ENCODE results near the gene CCDC187.

The CCDC187 gene

GRCh38 chr9:136311051-136312008 is 7.4 kb upstream of the CCDC187 start:
- DNase-seq: no peak

DNA sequence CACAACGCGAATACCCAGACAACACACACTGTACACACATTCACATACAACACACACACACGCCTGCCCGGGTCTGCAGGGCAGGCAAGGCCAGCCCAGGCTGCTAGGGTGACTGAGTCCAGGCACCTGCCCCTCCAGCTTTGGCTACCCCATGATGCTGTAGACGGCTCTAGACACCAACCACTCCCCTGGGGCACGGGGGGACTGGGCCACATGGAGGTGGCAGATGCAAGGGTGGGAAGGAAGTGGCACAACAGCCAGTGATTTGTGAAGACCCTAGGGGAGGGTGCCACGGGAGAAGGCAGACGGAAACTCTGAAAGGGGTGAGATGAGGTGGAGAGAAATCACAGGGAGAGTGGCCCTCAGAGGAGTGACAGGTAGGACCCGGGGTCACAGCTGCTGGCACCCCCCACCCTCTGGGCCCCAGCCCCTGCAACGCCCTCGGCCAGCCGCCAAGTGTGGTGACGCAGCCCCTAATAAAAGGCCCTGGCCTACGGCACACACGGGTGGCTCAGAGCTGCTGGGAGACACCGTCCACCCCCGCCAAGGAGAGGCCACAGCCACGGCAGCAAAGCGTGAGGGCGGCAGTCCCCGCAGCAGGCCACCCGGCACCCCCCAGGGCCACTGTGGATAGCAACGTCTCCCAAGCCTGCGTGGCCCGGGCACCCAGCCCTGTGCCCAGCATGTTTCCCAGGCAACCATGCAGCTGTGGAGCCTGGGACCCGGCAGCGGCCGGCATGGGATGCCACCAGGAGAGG is 6.6 kb upstream of the CCDC187 start:
- no peak for DNase-seq

DNA sequence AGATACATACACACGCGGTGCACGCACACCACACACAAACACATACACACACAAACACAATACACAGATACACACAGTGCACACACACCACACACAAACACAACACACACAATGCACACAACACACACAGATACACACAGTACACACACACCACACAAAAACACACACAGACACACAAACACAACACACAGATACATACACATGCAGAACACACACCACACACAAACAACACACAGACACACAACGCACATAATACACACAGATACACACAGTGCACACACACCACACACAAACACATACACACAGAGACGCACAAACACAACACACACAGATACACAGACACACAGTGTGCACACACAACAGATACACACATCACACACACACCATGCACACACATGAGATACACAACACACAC is 5.9 kb upstream of the CCDC187 start:
- no peak for DNase-seq

- DNase-seq: peak; percentile 76 to 87
These were observed 5.4 kb upstream of the CCDC187 start for GRCh38 chr9:136309101-136309801.

GRCh38 chr9:136308702-136309053 is 4.8 kb upstream of the CCDC187 start:
- DNase-seq: no peak

DNA sequence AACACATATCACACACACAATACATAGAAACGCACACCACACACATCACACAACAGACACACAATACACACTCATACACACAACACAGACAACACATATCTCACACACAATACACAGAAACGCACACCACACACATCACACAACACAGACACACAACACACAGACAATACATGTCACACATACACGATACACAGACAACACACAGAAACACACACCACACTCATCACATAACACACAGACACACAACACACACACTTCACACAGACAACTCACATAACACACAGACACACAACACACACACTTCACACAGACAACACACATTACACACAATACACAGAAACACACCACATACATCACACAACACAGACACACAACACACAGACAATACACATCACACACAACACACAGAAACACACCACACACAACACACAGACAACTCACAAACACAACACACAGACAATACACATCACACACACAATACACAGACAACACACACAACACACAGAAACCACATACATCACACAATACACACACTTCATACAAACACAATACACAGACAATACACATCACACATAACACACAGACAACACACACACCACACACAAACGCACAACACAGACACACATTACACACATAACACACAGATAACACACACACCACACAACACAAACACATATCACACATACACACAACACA is 4.3 kb upstream of the CCDC187 start:
- no peak for DNase-seq

DNA sequence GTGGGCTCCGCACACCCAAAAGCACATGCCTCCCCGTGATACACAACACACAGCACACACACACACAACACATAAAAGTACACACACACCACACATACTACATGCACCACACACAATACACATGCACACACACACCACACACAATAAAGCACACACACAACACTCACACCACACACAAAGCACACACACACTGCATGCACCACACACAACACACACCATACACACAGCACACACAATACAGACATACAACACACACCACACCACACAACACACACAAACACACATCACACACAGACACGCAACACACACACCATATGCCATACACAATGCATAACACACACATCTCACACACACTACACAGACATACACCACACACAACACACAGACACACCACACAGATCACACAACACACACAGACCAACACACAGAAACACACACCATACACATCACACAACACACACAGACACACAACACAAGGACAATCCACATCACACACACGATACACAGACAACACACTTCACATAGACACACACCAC is 3.4 kb upstream of the CCDC187 start:
- no peak for DNase-seq

GRCh38 chr9:136306211-136307208 is 2.6 kb upstream of the CCDC187 start:
- DNase-seq: no peak

DNA sequence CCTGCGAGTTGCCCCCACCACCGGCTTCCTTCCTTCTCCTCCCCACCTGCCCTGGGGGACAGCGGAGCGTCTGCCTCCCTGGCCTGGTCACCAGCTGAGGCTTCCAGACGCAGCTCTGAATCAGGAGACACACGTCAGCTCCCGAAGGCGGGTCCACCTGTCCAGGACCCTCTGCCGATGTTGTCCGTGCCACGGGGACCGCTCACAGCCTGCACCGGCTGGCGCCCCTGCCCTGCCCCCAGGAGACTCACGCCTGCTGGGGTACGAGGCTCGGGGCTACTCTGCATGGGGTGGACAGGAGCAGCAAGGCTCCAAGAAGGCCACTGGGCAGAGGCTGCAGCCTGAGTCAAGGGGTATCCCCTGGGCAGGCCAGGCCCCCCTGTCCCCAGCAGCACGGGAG is 1.9 kb upstream of the CCDC187 start:
- no peak for DNase-seq

DNA sequence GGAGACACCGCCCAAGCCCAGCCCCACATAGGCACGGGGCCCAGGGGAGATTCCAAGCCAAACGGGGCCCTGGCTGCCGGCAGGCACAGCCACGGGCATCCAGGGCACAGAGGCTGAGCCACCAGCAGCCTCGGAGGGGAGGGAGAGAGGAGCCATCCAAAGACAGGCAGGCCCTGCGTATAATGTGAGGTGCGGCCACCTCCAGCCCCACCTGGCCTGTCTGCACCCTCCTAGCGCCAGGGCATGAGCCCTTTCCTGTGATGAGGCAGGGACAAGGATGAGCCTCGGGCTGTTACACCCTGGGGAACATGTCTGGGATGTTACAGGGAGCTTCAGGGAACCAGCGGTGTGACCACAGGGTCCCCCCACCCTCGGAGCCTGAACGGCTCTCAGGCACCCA is 1.1 kb upstream of the CCDC187 start:
- DNase-seq: peak in 1 of 2 experiments; percentile 15

GRCh38 chr9:136304456-136304855 is 562 bp upstream of the CCDC187 start:
- DNase-seq: no peak

DNA sequence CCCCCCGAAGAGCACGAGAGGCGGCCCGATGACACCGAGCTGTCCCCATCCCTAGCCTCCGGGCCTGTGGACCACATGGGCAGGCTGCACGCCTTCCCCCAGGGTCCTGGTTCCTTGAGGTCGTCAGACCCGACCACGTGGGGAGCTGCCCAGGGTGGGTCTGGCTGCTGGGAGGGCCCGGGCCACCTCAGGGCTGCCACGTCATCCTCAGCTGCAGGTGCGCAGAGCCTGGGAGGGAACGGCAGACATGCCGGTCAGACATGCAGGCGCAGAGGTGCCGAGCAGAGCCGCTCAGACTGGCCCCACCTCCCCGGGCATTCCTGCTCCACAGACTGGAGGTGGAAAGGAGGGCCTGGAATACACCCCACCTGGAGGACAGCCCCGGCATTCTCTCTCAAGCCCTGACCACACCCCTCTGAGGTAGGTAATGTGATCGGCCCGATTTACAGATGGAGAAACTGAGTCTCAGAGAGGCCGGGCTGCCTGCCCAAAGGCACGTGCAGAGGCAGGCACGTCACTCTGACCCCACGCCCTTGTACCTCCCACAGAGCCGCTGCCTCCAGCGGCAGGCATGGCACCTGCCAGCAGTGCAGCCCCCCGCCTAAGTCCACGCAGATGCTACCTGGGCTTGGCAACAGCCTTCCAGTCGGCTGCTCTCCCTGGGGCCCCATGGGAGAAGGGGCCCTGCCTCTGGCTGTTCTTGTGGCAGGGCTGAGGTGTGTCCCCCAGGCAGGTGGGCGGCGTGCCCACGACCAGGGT is 649 bp downstream of the CCDC187 start:
- no peak for DNase-seq

GRCh38 chr9:136302527-136302926 is 1.4 kb downstream of the CCDC187 start:
- DNase-seq: no peak

DNA sequence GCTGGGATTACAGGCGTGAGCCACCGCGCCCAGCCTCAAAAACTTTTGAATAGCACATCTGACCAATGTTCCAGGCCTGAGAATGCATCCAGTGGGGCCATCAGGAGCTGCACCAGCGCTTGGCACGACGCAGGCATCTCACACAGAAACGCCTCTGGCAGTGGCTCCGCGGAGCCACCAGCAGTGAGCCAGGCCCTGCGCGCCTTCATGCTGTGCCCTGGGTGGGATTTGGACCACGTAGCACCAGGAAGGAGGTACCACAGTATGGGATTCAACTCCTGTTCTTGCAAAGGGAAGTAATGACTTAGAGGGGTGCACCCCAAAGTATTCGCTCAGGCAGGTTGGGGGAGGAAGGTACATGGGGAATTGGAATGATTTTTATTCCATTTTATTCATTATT is 3.0 kb downstream of the CCDC187 start:
- DNase-seq: peak in 1 of 2 experiments; percentile 18

DNA sequence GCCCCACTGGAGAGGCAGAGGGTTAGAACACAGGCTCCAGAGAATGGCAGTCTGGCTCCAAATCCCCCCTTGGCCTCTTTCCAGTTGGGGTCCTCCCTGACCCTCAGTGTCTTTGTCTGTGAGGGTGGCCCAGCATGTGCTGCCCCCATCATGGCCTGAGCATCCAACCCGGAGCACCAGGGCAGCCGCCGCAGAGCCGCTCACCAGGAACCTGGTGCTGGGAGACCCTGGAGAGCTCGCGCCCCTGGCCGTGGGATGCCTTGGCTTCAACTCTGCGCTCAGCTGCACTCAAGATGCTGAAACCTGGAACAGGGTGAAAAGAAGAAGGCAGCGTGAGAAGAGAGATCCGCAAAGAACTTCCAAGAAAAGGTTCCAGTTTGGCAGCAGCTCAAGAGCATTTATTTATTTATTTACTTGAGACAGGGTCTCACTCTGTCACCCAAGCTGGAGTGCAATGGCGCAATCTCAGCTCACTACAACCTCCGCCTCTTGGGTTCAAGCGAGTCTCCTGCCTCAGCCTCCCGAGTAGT is 3.8 kb downstream of the CCDC187 start:
- peak in 1 of 2 experiments; percentile 36 for DNase-seq

GRCh38 chr9:136299541-136299940 is 4.4 kb downstream of the CCDC187 start:
- DNase-seq: peak in 1 of 2 experiments; percentile 24

GRCh38 chr9:136299116-136299515 is 4.8 kb downstream of the CCDC187 start:
- DNase-seq: no peak

DNA sequence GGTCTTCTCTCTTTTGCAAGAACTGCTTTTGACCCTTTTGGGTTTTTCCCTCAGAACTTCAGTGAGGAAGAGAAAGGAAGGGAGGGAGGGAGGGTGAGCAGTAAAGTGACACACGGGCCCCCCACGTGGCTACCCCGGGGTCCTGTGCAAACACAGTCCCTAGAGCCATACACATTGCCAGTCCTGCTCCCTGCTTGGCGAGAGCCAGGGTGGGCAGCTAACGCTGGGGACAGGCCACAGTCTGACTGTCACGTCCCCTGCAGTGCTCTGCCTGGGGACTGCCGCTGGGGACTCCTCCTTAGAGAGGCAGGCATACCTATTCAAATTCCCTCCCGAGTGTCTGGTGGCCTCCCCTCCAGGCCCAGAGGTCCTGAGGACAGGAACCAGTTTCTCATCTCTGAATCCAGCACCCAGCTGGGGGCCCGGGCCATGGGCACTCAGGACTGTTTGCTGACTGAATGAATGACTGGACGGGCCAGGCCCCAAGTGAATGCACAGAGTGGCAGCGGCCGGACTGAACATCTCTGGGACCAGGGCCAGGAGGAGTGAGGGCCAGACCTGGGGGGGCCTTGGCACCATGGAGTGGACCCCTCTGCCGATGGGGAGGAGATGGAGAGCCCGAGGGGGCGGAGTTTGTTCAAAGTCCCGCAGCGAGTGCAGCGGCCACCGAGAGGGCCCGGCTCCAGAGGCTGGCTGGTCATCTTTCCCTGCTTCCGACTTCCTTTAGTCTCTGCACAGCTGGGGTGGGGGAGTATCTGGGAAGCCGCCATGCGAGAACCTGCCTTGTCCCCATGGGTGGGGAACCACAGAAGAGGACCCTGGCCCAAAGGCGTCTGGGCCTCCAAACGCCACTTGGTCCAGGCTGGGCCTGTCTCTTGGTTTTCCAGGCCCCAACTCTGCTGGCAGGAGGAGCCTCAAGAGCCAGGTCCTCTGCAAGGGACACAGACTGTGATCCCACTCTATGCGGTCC is 5.8 kb downstream of the CCDC187 start:
- no peak for DNase-seq
